Neural cell (in vitro differentiated cells): ENCODE measurements around the gene KRT35. TPM values are rescaled to one million over a fixed set of nuclear protein-coding genes. Genes with fewer than 3 reads are reported as not detected.

Experiments used
- H2AFZ ChIP-seq: fragments of 200-600, 300-800 bp; sonication (generic), shearing (Covaris generic); 2 replicates; pipeline ENCODE4 v1.6.0; 2014; ENCODE audit warnings: low read depth, mild to moderate bottlenecking, antibody characterized with exemption, low read length, moderate library complexity
- H3F3A ChIP-seq: fragments of 200-600 bp; shearing (Covaris generic); 2 replicates; pipeline ENCODE4 v1.6.1; 2016; ENCODE audit warnings: mild to moderate bottlenecking, moderate library complexity, mixed read lengths, antibody characterized with exemption, low read length; ENCODE audit not compliant: insufficient read depth, poor library complexity, severe bottlenecking
- H3K27ac ChIP-seq: fragments of 200-600, 300-800 bp; sonication (generic), shearing (Covaris generic); 2 replicates; pipeline ENCODE4 v1.5.1; 2014; ENCODE audit warnings: mild to moderate bottlenecking, low read length, moderate library complexity
- H3K27me3 ChIP-seq: fragments of 300-800, 200-600 bp; sonication (generic), shearing (Covaris generic); 2 replicates; pipeline ENCODE4 v1.6.0; 2014; ENCODE audit warnings: mild to moderate bottlenecking, low read depth, low read length, moderate library complexity; ENCODE audit not compliant: insufficient read depth
- H3K36me3 ChIP-seq: fragments of 300-800, 200-600 bp; sonication (generic), shearing (Covaris generic); 2 replicates; pipeline ENCODE4 v1.5.1; 2014; ENCODE audit warnings: mild to moderate bottlenecking, antibody characterized with exemption, low read length, moderate library complexity; ENCODE audit not compliant: insufficient read depth
- H3K4me2 ChIP-seq: fragments of 300-800, 200-600 bp; sonication (generic), shearing (Covaris generic); 2 replicates; pipeline ENCODE4 v1.6.0; 2014; ENCODE audit warnings: mild to moderate bottlenecking, low read length
- H3K4me3 ChIP-seq: fragments of 300-800, 200-600 bp; sonication (generic), shearing (Covaris generic); 2 replicates; pipeline ENCODE4 v1.5.1; 2014; ENCODE audit warnings: mild to moderate bottlenecking, low read length, moderate library complexity
- H3K79me2 ChIP-seq: fragments of 200-600 bp; shearing (Covaris generic); replicated peaks from 2 replicates; pipeline ENCODE4 v1.6.0; 2014; ENCODE audit warnings: mild to moderate bottlenecking, low read length, moderate library complexity; ENCODE audit not compliant: insufficient read depth
- H3K9ac ChIP-seq: fragments of 300-800, 200-600 bp; sonication (generic), shearing (Covaris generic); 2 replicates; pipeline ENCODE4 v1.6.1; 2016; ENCODE audit warnings: mild to moderate bottlenecking, low read length, mixed read lengths
- H3K9me2 ChIP-seq: fragments of 200-600 bp; shearing (Covaris generic); 2 replicates; pipeline ENCODE4 v1.6.1; 2016; ENCODE audit warnings: mild to moderate bottlenecking, low read length, mixed read lengths; ENCODE audit not compliant: insufficient read depth
- H3K9me3 ChIP-seq: fragments of 200-600, 300-800 bp; sonication (generic), shearing (Covaris generic); 2 replicates; pipeline ENCODE4 v1.6.1; 2016; ENCODE audit warnings: mild to moderate bottlenecking, mixed run types, low read length, moderate library complexity, mixed read lengths
- H4K20me1 ChIP-seq: fragments of 200-600 bp; shearing (Covaris generic); 2 replicates; pipeline ENCODE4 v1.6.1; 2016; ENCODE audit warnings: mild to moderate bottlenecking, mixed run types; ENCODE audit not compliant: insufficient read depth
- EP300 ChIP-seq: fragments of 450-650 bp; conservative IDR thresholded peaks from 2 replicates; pipeline ENCODE4 v1.6.1; 2014; ENCODE audit warnings: antibody characterized with exemption, mild to moderate bottlenecking, moderate library complexity; ENCODE audit not compliant: poor library complexity, severe bottlenecking
- EZH2 ChIP-seq: fragments of 200-600, 300-800 bp; shearing (Covaris generic), sonication (generic); IDR thresholded peaks from 2 replicates; pipeline ENCODE4 v1.6.1; 2014; ENCODE audit warnings: antibody characterized with exemption, low read length, borderline replicate concordance, mild to moderate bottlenecking; ENCODE audit not compliant: insufficient read depth, poor library complexity, severe bottlenecking
- MXI1 ChIP-seq: fragments of 450-650 bp; conservative IDR thresholded peaks from 2 replicates; pipeline ENCODE4 v1.6.1; 2014; ENCODE audit warnings: antibody characterized with exemption, mild to moderate bottlenecking; ENCODE audit not compliant: poor library complexity, severe bottlenecking
- POLR2AphosphoS5 ChIP-seq: IDR thresholded peaks from 2 replicates; pipeline ENCODE4 v1.6.1; 2012
- RAD21 ChIP-seq: fragments of 450-650 bp; conservative IDR thresholded peaks from 2 replicates; pipeline ENCODE4 v1.6.1; 2014; ENCODE audit warnings: antibody characterized with exemption, mild to moderate bottlenecking, moderate library complexity
- SMC3 ChIP-seq: fragments of 450-650 bp; conservative IDR thresholded peaks from 2 replicates; pipeline ENCODE4 v1.6.1; 2014; ENCODE audit warnings: antibody characterized with exemption, mild to moderate bottlenecking, moderate library complexity; ENCODE audit not compliant: poor library complexity
- TAF1 ChIP-seq: IDR thresholded peaks from 2 replicates; pipeline ENCODE4 v1.6.1; 2012; ENCODE audit warnings: low read depth
- polyA plus RNA-seq: library from polyadenylated mRNA; depleted of rRNA; stranded (reverse); fragments of >200 nt; gene quantifications from 2 replicates; pipeline ENCODE4 v1.2.3, GENCODE V29; 2014
- TF ChIP-seq, protein P1 (sequence below): IDR thresholded peaks from 2 replicates; pipeline ENCODE4 v1.6.1; 2012; ENCODE audit warnings: borderline replicate concordance
- TF ChIP-seq, protein P2 (sequence below): fragments of 450-650 bp; IDR thresholded peaks from 2 replicates; pipeline ENCODE4 v1.5.1; 2014; ENCODE audit warnings: antibody characterized with exemption, mild to moderate bottlenecking, moderate library complexity; ENCODE audit not compliant: poor library complexity, severe bottlenecking

Gene KRT35
- polyA plus RNA-seq, 1 donor from 2014 or later, result not detected

DNA sequence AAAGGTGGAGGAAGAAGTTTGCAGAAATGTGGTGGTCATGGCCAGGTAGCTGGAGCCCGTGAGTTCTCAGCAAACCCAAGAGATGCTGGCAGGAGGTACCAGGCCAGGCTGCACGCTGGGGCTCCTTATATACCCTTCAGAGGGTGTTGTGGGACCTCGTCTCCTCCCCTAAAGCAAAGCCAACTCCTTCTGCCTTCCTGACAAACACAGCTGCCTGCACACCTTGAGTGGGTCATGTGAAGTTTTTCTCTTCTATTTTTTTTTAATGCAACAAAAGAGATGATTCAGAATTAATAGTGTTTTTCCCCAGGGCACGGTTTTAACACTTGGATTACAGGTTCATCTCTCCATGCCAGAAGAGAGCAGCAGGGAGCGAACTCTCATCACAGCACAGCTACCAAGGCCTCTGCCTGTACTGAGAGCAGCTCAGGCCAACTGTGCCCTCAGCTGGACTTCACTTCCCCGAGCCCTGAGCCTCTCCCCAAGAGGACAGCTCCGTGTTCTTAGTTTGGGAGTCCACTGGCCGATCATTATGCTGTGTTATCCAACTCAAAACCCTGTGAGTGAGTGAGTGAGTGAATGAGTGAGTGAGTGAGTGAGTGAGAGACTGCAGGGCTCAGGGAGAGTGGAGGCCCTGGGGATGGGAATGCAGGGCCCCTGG is 38.0 kb upstream of the KRT35 start, which contains the start of gene KRT15:
Gene KRT15, minus strand, starts transcription at position 102 of the 661 bp plus-strand sequence. Its CDS starts 63 bp downstream, at position 39.
- H3F3A ChIP-seq, result no peaks in the 10 kb centered on the region
- H3K4me3 ChIP-seq, result no peak within 1 kb of the TSS
- no peaks in the 10 kb centered on the region for H3K9me3 ChIP-seq
- H3K9ac ChIP-seq, result no peak within 1 kb of the TSS
- H3K27ac ChIP-seq, result no peak within 1 kb of the TSS
- TF ChIP-seq POLR2AphosphoS5 (no peak), EP300 (no peak), MXI1 (no peak), SMC3 (no peak), RAD21 (no peak), TAF1 (no peak), EZH2 (no peak)
- TF ChIP-seq, protein P1, sequence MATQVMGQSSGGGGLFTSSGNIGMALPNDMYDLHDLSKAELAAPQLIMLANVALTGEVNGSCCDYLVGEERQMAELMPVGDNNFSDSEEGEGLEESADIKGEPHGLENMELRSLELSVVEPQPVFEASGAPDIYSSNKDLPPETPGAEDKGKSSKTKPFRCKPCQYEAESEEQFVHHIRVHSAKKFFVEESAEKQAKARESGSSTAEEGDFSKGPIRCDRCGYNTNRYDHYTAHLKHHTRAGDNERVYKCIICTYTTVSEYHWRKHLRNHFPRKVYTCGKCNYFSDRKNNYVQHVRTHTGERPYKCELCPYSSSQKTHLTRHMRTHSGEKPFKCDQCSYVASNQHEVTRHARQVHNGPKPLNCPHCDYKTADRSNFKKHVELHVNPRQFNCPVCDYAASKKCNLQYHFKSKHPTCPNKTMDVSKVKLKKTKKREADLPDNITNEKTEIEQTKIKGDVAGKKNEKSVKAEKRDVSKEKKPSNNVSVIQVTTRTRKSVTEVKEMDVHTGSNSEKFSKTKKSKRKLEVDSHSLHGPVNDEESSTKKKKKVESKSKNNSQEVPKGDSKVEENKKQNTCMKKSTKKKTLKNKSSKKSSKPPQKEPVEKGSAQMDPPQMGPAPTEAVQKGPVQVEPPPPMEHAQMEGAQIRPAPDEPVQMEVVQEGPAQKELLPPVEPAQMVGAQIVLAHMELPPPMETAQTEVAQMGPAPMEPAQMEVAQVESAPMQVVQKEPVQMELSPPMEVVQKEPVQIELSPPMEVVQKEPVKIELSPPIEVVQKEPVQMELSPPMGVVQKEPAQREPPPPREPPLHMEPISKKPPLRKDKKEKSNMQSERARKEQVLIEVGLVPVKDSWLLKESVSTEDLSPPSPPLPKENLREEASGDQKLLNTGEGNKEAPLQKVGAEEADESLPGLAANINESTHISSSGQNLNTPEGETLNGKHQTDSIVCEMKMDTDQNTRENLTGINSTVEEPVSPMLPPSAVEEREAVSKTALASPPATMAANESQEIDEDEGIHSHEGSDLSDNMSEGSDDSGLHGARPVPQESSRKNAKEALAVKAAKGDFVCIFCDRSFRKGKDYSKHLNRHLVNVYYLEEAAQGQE, result no peak
- TF ChIP-seq, protein P2, sequence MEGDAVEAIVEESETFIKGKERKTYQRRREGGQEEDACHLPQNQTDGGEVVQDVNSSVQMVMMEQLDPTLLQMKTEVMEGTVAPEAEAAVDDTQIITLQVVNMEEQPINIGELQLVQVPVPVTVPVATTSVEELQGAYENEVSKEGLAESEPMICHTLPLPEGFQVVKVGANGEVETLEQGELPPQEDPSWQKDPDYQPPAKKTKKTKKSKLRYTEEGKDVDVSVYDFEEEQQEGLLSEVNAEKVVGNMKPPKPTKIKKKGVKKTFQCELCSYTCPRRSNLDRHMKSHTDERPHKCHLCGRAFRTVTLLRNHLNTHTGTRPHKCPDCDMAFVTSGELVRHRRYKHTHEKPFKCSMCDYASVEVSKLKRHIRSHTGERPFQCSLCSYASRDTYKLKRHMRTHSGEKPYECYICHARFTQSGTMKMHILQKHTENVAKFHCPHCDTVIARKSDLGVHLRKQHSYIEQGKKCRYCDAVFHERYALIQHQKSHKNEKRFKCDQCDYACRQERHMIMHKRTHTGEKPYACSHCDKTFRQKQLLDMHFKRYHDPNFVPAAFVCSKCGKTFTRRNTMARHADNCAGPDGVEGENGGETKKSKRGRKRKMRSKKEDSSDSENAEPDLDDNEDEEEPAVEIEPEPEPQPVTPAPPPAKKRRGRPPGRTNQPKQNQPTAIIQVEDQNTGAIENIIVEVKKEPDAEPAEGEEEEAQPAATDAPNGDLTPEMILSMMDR, result no peak
- H3K4me2 ChIP-seq, result no peak within 1 kb of the TSS
- H2AFZ ChIP-seq, result no peak within 1 kb of the TSS
- H3K9me2 ChIP-seq, result no peaks in the 10 kb centered on the region
- no peaks in the 10 kb centered on the region for H3K27me3 ChIP-seq
- no peaks in the 10 kb centered on the region for H4K20me1 ChIP-seq
- H3K79me2 ChIP-seq, result no peaks in the 10 kb centered on the region
- H3K36me3 ChIP-seq, result no peaks in the 10 kb centered on the region

DNA sequence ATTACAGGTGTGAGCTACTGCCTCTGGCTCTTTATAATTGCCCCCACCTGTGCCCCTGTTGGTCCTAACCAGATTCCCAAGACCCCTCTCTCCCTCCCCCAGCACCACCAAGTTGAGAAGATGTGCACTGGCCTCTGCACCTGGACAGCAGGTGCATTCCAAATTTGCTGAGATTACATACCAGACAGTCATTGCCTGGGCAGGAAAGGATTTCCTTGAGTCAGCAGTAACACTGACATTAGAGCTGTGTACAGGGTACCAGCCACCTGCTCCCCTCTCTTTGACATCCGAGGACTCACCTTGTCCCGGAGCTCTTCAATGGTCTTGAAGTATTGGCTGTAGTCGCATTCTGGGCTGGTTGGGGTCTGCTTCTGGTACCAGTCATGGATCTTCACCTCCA is 37.1 kb upstream of the KRT35 start:
- no peak overlapping the region for H3K4me2 ChIP-seq

More for the DNA sequence above, 37.1 kb upstream of the KRT35 start:
- H3K27me3 ChIP-seq, result no peaks in the 10 kb centered on the region
- H2AFZ ChIP-seq, result no peak overlapping the region
- H3K27ac ChIP-seq, result no peak overlapping the region
- H3K9me3 ChIP-seq, result no peaks in the 10 kb centered on the region
- no peaks in the 10 kb centered on the region for H3K79me2 ChIP-seq
- H3K36me3 ChIP-seq, result no peaks in the 10 kb centered on the region
- TF ChIP-seq EP300 (no peak), RAD21 (no peak), TAF1 (no peak), SMC3 (no peak), POLR2AphosphoS5 (no peak), EZH2 (no peak), MXI1 (no peak)
- TF ChIP-seq, protein P2, result no peak
- TF ChIP-seq, protein P1, result no peak
- H3K9me2 ChIP-seq, result no peaks in the 10 kb centered on the region
- no peak overlapping the region for H3K4me3 ChIP-seq
- H3F3A ChIP-seq, result no peaks in the 10 kb centered on the region
- H4K20me1 ChIP-seq, result no peaks in the 10 kb centered on the region
- no peak overlapping the region for H3K9ac ChIP-seq
